ENCODE results near the gene TSHZ3.

Gene TSHZ3

DNA sequence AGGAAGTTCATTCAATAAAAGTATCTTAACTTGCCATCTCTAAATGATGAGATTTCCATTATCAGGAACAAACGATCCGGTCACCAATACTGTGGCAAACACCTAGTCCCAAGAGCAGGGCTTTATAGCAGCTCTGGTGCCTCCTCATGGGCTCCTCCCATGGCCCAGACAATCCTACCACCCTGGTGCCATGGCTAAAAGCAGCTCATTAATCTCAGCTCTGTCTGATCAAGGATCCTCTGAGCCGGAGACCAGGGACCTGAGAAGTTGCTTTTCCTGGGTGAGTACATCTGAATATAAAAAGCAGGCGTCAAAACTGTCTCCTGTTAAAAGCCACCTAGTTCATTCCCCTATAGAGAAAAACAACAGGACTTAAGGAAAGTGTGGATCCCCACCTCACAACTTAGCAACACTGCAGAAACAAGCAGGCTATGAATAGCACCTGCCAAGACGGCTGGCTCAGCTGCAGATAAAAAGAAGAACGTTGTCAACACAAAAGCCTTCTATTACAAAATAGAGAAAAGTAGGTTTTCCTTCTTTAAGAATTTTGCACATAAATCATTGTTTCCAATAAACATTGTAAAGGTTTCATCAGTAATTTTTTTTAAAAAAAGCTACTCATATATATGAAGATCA, 30.3 kb downstream of the TSHZ3 start:
- TF ChIP-seq, protein P1, sequence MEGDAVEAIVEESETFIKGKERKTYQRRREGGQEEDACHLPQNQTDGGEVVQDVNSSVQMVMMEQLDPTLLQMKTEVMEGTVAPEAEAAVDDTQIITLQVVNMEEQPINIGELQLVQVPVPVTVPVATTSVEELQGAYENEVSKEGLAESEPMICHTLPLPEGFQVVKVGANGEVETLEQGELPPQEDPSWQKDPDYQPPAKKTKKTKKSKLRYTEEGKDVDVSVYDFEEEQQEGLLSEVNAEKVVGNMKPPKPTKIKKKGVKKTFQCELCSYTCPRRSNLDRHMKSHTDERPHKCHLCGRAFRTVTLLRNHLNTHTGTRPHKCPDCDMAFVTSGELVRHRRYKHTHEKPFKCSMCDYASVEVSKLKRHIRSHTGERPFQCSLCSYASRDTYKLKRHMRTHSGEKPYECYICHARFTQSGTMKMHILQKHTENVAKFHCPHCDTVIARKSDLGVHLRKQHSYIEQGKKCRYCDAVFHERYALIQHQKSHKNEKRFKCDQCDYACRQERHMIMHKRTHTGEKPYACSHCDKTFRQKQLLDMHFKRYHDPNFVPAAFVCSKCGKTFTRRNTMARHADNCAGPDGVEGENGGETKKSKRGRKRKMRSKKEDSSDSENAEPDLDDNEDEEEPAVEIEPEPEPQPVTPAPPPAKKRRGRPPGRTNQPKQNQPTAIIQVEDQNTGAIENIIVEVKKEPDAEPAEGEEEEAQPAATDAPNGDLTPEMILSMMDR (IDR thresholded peaks at IDR 0.05; ENCODE audit: extremely low read depth, missing control alignments): no peak
- DNase-seq (ENCODE audit: low spot score): no peak

DNA sequence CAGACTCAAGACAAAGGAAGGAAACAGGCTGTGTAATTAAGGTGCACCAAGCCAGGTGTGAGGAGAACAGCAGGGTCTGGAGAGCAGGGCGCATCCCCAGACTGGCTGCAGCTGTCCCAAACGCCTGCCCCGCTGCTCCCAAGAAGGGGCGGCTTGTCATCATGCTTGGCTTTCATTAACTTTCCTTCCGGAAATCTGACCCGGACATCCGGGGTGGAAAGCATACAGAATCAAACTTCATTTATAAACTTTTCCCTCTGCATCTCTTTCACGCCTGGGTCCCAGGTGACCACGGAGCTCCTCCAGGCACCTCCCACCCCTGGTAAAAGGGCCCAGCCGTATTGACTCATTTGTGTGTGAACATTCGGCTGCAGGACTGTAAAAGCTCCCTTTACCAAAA, 31.7 kb downstream of the TSHZ3 start:
- TF ChIP-seq, protein P1 (IDR thresholded peaks at IDR 0.05; ENCODE audit: extremely low read depth, missing control alignments): no peak
- no peak for DNase-seq (ENCODE audit: low spot score)

DNA sequence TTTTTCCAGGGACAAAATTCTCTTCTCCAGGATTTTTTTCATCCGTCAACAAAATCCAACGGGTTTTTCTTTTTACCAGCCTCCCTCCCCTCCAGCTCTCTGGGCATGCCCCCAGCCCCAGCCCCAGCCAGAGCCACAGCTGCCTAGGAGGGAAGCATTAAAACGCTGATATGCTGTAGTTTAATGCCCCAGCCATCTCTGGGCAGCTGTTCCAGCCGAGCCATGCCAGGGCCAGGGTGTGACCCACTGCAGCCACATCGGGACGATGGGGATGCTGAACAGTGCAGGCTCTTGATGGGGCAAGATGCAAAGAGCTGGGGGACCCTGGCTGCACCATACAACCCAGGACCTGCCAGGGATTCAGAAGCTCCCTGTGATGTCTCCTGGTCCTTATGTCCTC, 32.1 kb downstream of the TSHZ3 start:
- no peak for DNase-seq (ENCODE audit: low spot score)
- TF ChIP-seq, protein P1 (IDR thresholded peaks at IDR 0.05; ENCODE audit: extremely low read depth, missing control alignments): no peak

GRCh38 chr19:31316201-31316951, 32.9 kb downstream of the TSHZ3 start:
- no peak for DNase-seq (ENCODE audit: low spot score)
- TF ChIP-seq, protein P1 (IDR thresholded peaks at IDR 0.05; ENCODE audit: extremely low read depth, missing control alignments): no peak

DNA sequence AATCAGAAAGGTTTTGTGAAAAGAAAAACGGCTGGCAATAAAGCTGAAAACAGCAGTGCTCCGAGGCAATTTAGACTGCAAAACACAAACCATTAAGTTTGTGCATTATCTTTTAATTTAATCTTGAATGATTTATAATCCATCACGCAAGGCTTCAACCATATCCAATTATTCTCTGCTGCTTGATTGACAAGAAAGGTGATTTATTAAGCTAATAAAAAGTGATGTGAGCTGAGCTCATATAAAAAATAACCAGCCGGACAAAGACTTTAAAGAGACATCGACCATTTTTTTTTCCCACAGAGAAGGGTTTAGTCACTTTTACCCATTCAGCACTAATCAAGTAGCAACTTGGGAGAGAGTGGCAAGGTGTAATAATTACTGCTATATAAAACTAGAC, 33.6 kb downstream of the TSHZ3 start:
- DNase-seq (ENCODE audit: low spot score): no peak
- TF ChIP-seq, protein P1 (IDR thresholded peaks at IDR 0.05; ENCODE audit: extremely low read depth, missing control alignments): no peak

DNA sequence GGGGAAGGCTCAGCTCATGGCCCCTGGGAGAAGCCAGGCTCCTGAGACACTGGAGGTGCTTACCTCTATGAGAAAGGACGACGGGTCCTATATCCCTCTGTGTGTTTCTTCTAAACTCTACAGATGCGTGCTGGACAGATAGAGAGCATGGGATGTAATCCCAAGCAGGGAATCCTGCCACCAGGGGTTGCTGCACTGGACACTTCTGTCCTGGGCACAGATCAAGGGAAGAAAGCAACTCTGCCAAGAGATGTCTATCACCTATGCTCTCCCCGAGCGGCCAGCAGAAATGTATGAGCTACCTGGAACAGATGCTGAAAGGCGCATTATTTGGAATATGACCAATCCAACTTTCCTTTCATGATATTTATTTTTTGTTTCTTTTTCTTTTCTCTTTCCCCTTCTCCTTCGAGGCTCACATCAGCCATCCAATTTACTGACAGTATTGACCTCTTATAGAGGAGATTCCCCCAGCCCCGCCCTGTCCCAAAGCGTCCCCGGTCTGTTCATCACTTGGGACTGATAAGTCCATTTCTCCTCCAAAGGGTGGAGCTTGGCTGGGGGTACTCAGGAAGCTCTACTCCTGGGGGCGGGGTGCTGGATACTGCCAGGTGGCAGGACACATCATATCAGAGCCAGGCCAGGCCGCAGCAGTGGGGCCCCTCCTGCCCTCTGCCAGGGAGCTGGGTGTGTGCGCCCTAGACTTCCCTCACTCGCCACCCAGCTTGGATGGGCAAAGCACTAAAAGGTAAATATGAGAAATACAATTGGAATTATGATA, 34.2 kb downstream of the TSHZ3 start:
- no peak for DNase-seq (ENCODE audit: low spot score)
- TF ChIP-seq, protein P1 (IDR thresholded peaks at IDR 0.05; ENCODE audit: extremely low read depth, missing control alignments): no peak

DNA sequence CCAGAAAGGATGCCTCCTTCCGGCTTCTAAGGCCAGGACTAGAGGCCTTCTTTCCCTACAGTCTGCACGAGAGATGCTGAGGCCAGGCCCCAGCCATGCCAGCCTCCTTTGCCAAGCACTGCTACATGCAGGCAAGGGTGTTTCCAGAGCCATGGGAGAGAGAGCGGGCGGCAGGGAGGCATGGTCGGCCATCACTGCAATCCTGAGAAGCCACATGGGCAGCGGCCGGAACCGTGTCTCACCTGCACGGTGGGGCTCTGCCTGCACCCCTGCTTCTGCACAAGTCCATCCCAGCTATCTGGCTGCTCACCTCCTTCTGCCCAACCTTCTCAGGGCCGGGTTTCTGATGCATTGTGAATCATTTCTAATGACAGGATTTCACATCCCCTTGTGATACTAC, 35.1 kb downstream of the TSHZ3 start:
- no peak for DNase-seq (ENCODE audit: low spot score)
- TF ChIP-seq, protein P1 (IDR thresholded peaks at IDR 0.05; ENCODE audit: extremely low read depth, missing control alignments): no peak

All from GM20000 (cell line).